Measurements from ENCODE around the gene RGS14.

- TF ChIP-seq CTCF (IDR thresholded peaks at IDR 0.05) (no peak), POLR2A (IDR thresholded peaks at IDR 0.05) (no peak), EP300 (IDR thresholded peaks at IDR 0.05) (no peak)
Measured at GRCh38 chr5:177332031-177332895, 25.5 kb upstream of the RGS14 start.

All from tibial nerve (tissue), 4 donors.